ENCODE results near the gene PCDHGA8.

DNA sequence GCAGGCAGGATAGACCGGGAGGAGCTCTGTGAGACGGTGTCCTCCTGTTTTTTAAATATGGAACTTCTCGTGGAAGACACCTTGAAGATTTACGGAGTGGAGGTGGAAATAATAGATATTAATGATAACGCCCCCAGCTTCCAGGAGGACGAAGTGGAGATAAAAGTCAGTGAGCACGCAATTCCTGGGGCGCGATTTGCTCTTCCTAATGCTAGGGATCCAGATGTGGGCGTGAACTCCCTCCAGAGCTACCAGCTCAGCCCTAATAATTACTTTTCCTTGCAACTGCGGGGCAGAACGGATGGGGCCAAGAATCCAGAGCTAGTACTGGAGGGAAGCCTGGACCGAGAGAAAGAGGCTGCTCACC lies 29.0 kb downstream of the PCDHGA8 start:
- TF ChIP-seq POLR2A (IDR thresholded peaks at IDR 0.05; ENCODE audit: low read length) (no peak), GATA1 (IDR thresholded peaks at IDR 0.05; ENCODE audit: low read depth, low read length) (no peak)

Measured in erythroblast (primary cell).